ENCODE results near the gene ACADS.
"Not testable (repeated sequence)": the region's sequence is repeated elsewhere in the genome, so short reads cannot be mapped to it uniquely, and the experiment has no call there.

Gene ACADS

DNA sequence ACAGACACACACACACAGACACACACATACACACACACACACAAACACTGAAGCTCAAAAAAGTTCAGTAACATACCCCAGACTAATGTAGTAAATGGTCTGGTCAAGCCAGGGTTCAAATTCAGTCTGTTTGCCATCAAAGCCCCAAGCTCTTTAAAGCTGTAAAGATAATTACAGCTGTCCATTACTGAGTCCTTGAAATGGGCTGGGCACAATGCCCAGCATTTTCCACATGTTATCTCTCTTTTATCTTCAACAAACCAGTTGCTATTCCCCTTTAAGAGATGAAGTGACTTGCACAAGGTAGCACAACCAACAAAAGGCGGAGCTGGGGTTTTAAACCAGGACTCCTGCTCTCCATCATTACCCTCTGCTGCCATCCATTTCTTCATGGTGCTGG lies 23.0 kb upstream of the ACADS start:
- no peak for DNase-seq

DNA sequence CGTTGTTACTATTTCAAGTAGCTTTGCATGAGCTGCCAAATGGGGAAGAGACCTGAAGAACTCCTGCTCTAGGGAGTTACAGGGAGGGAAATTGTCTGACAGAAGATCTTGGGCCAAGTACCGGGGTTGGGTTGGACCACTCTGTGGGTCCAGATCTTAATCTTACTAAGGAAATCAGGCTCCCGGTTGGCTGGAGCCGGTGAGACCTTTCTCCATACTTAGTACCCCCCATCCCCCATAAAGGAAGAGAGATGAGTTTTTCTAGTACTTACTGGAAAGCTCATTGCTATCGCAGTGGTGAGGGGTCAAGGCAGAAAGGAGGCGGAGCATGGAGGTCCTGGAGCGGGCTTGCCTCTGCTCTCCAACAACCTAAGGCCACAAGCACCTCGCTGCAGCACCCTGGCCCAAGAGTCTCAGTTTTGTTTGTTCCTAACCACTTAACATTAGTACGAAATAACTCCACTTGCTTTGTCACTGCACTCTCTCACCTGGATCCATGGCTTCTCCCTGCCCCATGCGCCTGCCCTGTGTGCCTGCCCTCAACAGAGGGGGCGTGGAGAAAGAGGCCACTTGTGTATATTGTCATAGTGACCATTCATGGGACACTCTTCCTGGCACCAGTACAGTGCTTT lies 22.2 kb upstream of the ACADS start:
- no peak for DNase-seq

DNA sequence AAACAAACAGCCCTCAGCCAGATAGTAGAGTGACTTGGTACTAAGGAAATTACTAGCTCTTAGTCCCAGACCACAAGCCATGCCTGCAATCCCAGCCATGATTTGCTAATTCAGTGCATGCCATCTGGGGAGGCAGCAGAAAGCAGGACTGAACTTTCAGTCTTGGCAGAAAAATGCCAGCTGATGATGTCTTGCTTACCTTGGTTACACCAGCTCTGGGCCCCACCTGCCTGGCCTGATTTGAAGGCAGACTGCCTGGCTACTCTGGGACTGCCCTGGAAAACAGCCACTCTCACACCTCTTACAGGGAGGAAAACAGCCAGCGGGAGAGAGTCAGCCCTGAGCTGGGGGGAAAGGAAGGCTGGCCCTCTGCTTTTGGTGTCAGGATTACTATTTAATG lies 20.0 kb upstream of the ACADS start:
- DNase-seq: no peak

DNA sequence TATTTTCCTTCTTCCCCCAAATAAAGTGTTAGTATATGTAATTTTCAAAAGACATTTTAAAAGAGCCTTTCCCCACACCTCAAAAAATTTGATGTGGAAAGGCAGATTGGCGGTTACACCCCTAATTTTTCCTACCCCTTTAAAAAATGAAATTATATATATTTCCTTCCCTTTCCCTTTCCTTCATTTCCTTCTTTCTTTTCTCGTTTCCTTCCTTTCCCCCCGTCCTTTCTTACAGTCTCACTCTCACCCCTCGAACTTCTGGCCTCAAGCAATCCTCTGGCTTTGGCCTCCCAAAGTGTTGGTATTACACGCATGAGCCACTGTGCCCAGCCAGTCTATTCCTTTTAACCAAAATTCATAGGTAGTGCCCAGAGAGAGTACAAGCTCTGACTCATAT lies 19.6 kb upstream of the ACADS start:
- no peak for DNase-seq

DNA sequence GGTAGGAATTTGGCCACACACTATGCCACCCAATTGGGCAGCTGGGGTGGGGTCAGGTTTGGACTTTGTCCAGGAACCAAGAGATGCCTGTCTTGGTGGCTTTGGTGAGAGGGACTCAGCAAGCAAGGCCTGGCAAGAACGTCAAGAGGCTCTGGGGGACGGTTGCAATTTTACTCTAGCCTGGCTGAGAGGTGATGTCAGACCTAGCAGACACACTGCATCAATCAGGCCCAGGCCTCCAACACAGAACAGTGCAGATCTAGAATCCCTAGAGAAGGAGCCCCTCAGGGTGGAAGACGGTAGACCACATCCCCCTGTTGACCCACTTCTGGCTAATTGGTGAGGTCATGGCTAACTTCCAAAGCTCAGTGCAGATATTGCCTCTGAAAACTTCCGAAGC lies 17.0 kb upstream of the ACADS start:
- no peak for DNase-seq

DNA sequence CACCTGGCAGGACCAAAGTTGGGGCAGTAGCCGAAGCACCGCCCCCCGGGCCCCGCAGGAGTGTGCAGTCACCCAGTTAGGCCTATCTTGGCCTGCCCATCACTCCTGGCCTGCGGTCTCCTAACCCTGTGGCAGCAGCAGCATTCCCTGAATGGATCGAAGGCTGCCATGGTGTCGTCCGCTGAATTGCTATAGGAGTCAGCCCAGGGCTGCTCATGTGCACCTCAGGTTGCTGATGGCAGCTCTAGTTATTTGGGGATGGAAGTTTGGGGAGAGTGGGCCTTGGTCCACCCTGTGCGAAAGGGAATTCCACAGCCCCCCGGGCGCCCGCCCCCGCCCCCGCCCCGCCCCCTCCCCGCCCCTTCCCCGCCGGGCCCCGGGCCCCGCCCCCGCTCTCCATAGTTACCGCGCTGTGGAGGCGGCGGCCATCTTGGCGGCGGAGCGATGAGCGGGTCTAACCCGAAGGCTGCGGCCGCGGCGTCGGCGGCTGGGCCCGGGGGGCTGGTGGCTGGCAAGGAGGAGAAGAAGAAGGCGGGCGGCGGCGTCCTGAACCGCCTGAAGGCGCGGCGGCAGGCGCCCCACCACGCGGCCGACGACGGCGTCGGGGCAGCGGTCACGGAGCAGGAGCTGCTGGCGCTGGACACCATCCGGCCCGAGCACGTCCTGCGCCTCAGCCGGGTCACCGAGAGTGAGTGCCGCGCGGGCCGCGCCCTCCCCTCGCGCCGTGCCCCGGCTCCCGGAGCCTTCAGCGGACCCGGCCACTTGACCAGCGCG lies 15.4 kb upstream of the ACADS start, which contains the start of gene UNC119B:
Gene UNC119B (plus strand): TSS at position 428 of the 774 bp plus-strand sequence. CDS start 17 bp downstream, at position 445.
- peak; percentile 86 for DNase-seq

DNA sequence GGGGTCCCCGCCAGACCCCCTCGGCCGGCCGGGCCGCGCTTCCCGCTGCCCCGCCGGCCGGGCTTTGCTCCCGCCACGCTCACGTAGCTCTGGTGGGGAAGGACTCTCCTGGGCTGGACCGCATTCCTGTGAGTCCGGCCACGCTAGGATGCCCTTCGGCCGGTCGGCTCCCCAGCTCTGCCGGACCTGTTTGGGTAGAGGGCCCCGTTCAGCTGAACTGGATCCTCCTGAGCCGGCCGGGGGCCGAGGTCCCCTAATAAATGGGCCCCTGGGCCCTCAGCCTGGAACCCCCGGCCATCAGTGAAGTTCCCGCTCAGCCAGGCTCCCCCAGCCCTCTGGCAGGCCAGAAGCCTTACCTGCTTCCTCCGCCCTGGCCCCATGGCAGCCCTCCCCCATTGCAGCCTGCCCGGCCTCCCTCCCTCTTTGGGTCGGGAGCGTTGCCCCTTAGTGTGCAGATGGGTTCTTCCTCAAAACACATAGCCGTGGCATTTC lies 14.8 kb upstream of the ACADS start:
- DNase-seq: peak; percentile 55

DNA sequence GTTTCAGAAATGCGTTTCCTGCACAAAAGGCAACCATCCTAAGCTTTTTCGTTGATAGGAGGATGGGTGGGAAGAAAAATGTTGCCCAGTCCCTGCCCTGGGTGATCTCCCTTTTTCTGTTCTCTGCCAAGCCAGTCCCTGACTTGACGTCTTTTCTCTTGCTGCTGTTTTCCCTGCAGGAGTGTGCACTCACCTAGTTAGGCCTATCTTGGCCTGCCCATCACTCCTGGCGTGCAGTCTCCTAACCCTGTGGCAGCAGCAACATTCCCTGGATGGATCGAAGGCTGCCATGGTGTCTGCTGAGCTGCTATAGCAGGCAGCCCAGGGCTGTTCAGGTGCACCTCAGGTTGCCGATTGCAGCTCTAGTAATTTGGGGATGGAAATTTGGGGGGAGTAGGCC lies 14.2 kb upstream of the ACADS start:
- no peak for DNase-seq

DNA sequence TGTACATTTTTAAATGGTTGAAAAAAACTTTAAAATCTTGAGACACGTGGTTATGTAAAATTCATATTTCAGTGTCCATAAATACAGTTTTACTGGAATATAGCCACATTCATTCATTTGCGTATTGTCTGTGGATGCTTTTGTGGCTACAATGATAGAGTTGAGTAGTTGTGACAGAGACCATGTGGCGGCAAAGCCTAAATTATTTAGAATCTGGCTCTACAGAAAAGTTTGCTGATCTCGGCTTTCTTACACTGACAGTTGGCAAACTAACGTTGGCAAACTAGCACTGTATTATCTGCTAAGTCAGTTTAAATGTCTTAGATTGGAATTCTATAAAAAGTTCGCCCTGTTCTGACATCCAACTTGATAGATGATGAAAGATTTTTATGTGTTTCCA lies 13.0 kb upstream of the ACADS start:
- no peak for DNase-seq

DNA sequence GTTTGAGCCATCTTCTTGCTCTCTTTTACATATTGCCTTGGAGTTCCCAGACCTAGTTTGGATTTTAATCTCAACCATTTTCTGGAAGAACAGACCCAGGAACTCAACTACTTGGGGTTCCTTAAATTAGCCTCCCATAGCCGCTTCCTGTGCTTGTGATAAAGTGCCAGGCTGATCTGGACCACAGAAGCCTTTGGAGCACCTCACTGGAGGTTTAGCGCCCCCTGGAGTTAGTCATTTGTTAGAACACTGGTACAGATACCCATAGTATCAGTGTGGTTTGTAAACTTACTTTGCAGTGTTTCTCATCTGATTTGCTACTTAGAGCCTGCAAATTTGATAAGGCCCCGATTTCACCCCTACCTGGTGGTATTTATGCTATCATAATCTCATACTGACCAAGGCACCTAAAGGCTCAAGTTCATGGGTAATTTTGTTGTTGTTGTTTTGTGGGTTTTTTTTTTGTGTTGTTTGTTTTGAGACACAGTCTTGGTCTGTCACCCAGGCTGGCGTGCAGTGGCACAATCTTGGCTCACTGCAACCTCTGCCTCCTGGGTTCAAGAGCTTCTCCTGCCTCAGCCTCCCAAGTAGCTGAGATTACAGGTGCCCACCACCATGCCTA lies 11.7 kb upstream of the ACADS start:
- peak; percentile 58 for DNase-seq

DNA sequence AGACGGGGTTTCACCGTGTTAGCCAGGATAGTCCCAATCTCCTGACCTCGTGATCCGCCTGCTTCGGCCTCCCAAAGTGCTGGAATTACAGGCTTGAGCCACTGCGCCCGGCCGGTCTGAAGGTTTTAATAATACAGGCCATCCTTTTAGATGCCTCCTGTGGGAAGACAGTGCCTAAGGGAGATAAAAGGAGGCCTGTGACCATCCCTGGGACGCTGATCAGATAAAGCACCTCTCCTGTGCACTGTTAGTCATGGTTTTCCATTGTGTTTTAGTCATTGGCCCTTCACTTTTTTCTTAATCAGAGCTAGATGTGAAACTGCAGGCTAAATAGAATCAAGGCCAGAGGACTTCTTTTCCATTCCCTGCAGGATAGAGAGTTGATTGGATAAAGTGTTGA lies 7.6 kb upstream of the ACADS start:
- no peak for DNase-seq

DNA sequence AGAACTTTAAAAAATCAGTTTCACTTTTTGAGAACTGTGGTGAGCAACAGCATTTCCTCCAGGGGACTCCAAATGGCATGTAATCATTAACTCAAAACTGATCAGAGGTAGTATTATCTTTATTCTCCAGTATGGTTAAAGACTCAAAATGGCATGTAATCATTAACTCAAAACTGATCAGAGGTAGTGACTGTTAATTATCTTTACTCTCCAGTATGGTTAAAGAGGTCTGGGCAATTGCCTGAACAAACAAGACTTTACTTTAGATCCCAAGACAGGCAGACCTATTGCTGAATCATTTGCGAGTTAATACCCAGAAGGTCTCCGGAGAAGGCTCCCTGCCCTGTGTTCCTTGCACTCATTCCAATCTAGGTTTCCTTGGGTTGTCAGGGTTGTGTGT lies 6.6 kb upstream of the ACADS start:
- DNase-seq: no peak

DNA sequence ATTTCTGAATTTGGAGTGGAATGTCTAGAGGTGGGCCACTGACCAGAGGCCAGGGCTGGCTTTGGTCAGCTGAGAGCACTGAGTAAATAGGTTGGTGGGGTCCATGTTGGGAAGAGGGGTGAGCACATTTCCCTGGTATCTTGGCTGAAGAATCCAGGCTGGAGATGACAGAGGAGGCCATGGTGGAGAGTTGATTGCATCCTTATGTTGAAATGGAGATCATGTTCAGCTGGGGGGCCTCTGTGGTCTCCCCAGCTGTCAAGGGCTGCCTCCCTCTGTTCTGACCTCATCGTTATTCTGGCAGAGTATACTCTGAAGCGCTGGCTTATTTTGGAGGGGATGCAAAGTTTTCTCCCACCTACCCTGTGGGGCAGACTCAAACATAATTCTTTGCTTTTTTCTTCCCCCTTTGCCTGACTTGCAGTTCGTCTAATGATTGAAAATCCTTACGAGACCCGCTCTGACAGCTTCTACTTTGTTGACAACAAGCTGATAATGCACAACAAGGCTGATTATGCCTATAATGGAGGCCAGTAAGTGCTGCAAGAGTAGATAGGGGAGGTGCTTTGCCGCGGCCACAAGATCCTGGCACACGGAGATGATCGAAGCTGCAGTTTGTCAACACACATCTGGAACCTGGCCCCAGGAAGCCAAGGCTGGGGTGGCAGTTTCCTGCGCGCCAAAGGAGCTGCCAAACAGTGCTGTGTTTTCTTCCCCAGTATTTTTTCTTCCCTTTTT lies 6.0 kb upstream of the ACADS start:
- no peak for DNase-seq

DNA sequence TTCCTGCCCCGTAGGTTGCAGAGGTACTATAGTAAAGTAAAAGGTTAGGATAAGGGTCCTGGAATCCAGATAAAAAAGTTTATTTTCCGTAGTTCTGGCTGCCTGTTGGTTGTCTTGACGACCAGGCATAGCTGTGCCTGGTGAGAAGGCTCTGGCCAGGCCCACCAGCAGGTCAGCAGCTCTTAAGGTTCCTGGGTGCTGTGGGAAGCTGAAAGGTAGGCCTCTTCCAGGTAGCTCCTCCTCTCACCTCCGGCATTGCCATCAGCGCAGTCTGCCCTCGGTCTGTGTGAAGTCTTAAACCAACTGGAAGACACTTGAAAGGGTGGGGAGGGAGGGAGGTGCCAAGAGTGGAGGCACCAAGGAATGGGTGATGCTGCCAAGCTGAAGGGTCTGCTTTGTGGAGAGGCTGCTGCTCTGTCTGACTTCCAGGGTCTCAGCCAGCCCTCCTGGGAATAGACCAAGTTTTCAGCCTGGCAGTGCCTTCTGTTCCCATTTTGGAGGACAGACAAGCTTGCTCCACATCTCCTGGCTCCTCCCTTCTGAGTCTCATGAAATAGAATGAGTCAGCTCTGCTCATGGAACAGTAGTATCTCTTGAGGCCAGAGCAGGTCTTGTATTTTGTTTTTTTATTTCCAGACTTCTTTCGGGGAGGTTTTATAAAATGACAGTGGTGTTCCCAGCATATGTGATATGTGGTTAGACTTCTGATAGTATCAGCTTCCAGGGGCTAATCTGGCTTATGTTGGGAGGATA lies 5.2 kb upstream of the ACADS start:
- no peak for DNase-seq

DNA sequence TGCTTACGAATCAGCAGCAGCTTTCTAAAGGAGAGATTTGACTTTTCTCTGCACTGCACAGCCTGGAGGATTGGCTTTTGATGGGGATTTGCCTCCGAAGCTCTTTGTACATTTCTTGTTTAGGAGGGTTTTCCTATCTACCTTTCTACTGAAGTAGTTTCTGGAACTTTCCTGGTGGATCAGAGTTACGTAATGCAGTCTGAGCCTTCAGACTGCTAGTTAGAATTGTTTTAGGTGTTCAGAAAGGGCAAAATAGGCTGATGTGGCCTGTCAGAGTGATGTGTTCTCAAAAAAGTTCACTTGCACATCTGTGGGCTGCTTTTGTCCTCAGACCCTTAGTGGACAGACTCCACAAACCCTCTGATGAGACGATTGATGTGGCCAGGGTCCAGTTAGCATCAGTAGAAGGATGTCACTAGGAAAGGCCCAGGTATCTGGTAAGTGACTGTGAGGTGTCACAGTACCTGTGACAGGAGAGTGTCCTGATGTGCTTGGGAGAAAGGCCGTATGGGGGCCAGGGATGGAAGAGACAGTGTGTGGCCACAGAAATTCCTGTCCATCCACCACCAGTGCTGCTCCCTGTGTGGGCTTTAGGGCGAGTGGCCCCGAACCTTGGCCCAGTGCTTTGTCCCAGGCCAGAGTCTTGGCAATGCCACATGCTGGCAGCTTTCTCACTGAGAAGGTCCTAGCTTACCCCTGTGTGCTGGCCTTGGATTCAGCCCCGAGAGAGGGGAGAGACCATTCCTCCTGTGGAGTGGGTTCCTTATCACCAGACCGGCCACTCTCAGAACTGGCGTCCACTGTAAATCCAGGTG lies 4.4 kb upstream of the ACADS start:
- no peak for DNase-seq

DNA sequence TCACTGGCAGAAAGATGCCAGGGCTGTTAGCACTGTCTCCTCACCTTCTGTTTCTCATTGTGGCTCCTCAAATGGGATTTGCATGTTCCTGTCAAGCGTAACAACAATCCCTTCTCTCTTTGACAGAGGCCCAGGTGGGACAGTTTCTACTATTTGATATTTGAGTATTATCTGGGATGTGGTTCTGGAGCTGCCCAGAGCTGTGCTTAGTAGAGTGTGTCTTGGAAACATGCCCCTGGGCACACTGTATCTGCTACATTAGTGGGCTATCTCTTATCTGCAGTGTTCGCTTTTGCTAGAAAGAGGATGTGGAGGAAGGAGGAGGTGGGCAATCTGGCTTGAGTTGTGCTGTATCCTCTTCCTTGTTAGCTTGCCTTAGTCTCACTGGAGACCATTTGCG lies 3.8 kb upstream of the ACADS start:
- DNase-seq: no peak

DNA sequence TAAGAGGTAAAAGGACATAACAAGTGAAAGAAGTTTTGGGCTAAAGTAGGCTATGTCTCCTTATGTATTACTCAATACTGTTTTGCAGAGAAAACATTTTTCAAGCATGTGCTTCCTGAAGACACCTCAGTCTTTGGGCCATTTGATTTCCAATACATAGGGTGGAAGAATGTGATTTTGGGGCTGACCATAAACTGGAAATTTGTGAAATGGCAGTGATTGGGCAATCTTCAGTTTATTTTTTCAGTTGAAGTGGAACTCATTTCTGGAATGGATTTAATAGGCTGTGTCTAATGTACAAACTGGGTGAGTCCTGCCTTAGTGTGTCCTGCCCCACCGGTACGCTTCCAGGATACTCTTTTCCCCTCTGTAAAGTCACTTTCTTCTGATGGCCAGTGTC lies 2.8 kb upstream of the ACADS start:
- DNase-seq: no peak

DNA sequence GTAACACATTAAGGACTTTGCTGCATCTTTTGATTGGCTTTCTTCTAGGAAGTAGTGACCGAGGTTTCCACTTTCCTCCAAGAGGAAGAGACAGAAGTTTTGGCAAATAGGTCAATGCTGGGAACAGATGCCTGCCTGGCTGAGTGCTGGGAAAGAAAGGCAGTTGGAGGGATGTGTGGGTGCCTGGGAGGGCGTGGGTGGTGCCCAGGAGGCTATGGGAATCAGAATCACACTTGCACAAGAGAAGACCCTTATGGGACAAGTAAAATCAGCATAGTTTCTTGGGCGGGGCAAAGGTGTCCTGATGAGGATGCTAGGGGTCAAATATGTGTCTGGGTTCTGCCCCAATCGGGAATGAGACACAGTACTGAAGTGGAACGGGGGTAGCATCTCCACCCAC lies 906 bp upstream of the ACADS start:
- DNase-seq: no peak

DNA sequence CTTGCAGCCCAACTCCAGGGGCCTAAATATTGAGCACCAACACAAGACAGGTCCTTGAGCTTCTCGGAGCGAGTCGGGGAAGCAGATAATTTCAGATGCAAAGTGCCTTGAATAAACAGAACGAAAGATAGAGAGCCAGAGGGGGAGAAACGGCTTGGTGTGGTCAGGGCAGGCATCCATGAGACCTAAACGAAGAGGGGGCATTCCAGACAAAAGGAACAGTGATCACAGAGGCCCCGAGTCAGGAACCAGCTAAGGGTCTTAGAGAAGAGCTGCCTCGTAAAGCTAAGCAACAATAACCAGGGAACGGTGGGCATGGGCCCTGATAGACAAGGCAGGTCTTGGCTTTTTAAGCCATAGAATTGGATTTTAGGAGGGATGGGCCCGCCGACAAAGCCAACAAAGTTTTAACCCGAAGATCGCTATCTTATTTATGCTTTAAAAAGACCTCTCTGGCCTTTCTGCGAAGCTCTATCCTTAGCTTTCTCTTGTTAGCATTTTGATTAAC lies 421 bp upstream of the ACADS start:
- DNase-seq: no peak

DNA sequence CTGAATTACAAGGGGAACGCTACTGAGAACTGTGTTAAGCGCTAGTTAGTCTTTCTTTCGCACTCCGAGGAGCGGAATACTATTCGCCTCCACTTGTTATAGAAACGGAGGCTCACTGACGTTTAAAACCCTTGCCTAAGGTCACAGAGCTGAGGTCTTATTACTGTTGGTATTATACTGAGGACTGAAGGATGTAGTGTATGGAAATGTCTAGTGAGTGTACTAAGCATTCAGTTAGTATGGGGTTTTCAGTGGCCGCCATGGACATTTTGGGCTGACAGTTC lies 826 bp downstream of the ACADS start:
- DNase-seq: no peak

DNA sequence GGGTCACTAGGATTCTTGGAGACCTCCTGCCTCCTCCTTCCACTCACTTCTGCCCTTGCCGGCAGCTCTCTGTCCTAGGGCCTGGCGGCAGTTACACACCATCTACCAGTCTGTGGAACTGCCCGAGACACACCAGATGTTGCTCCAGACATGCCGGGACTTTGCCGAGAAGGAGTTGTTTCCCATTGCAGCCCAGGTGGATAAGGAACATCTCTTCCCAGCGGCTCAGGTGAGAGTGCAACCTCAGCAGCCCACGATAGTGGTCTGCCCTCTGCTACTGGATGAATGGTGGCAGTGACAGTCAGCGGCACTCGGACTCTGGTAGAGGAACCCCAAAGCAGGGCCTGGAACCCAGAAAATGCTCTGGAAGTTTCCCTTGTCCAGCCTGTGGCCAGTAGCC lies 1.3 kb downstream of the ACADS start:
- DNase-seq: no peak

DNA sequence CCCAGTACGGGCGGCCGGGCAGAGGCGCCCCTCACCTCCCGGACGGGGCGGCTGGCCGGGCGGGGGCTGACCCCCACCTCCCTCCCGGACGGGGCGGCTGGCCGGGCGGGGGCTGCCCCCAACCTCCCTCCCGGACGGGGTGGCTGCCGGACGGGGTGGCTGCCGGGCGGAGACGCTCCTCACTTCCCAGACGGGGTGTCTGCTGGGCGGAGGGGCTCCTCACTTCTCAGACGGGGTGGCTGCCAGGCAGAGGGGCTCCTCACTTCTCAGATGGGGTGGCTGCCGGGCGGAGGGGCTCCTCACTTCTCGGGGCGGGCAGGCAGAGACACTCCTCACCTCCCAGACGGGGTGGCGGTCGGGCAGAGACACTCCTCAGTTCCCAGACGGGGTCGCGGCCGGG lies 6.6 kb downstream of the ACADS start:
- not testable (repeated sequence) for DNase-seq

All from left hindlimb (tissue), 1 donor.